ENCODE measurements around the gene TECPR2. TPM values are rescaled to one million over a fixed set of nuclear protein-coding genes. Genes with fewer than 3 reads are reported as not detected.

TECPR2 gene
- total RNA-seq, 1 experiment from 2014 or later, result 21.3 TPM

GRCh38 chr14:102362545-102363181, at the start of gene TECPR2, which contains the start of gene CINP (continued):
- TF ChIP-seq ZMAT4 (CRISPR knock-in tag; IDR thresholded peaks at IDR 0.05) (no peak), PREB (CRISPR knock-in tag; IDR thresholded peaks at IDR 0.05; ENCODE audit: borderline replicate concordance) (no peak), CREB1 (CRISPR knock-in tag; IDR thresholded peaks at IDR 0.05) (no peak), ZBTB21 (CRISPR knock-in tag; IDR thresholded peaks at IDR 0.05; ENCODE audit: borderline replicate concordance) (no peak), ESRRA (CRISPR knock-in tag; IDR thresholded peaks at IDR 0.05; ENCODE audit: borderline replicate concordance) (no peak), NFATC4 (CRISPR knock-in tag; IDR thresholded peaks at IDR 0.05) (no peak), GABPB1 (CRISPR knock-in tag; IDR thresholded peaks at IDR 0.05) (peak; percentile 19; the same call in 1 of the 2 replicates), USF2 (CRISPR knock-in tag; IDR thresholded peaks at IDR 0.05) (0 out of 2 replicates have a peak, but pooled peaks have one; percentile 5), MAX (CRISPR knock-in tag; IDR thresholded peaks at IDR 0.05) (peak; percentile 12; the same call in 1 of the 2 replicates), HMGA2 (CRISPR knock-in tag; IDR thresholded peaks at IDR 0.05) (no peak), TP53 (CRISPR knock-in tag; IDR thresholded peaks at IDR 0.05) (no peak), IRF2 (CRISPR knock-in tag; IDR thresholded peaks at IDR 0.05; ENCODE audit: borderline replicate concordance, low read depth) (no peak), FOXK1 (CRISPR knock-in tag; IDR thresholded peaks at IDR 0.05) (peak; percentile 54), PRDM15 (CRISPR knock-in tag; IDR thresholded peaks at IDR 0.05) (no peak), ZBTB43 (CRISPR knock-in tag; IDR thresholded peaks at IDR 0.05) (no peak), GTF2I (CRISPR knock-in tag; conservative IDR thresholded peaks at IDR 0.05) (no peak), AR (CRISPR knock-in tag; IDR thresholded peaks at IDR 0.05) (no peak), ZNF281 (CRISPR knock-in tag; IDR thresholded peaks at IDR 0.05) (no peak), AFF4 (CRISPR knock-in tag; IDR thresholded peaks at IDR 0.05; ENCODE audit: borderline replicate concordance) (no peak), MLX (CRISPR knock-in tag; IDR thresholded peaks at IDR 0.05) (no peak)
